ENCODE data around the gene GSTO1. TPM values are rescaled to one million over a fixed set of nuclear protein-coding genes. Genes with fewer than 3 reads are reported as not detected.

The GSTO1 gene
- total and polyA plus RNA-seq, 4 donors, result 137 to 349 (median 211) TPM

GRCh38 chr10:104293011-104293410 is 38.3 kb downstream of the GSTO1 start:
- no peaks in the 10 kb centered on the region for H3K9me3 ChIP-seq (ENCODE audit: control insufficient read depth in 4 of 4, low read length in 3 of 4)
- peaks cover 0 to 5% (median 2%) of the 10 kb centered on the region in 4 donors for H3K4me1 ChIP-seq (ENCODE audit: control insufficient read depth in 4 of 4, insufficient read depth in 4 of 4, low read length in 3 of 4)
- TF ChIP-seq GABPA (IDR thresholded peaks at IDR 0.05 in 1 of 2, conservative IDR thresholded peaks at IDR 0.05 in 1 of 2) (no peak), NR2F2 (IDR thresholded peaks at IDR 0.05) (peak; percentile 60), MAX (IDR thresholded peaks at IDR 0.05) (no peak), ZBTB33 (IDR thresholded peaks at IDR 0.05) (no peak), EGR1 (IDR thresholded peaks at IDR 0.05; ENCODE audit: low read depth in 2 of 2) (no peak), FOXA1 (IDR thresholded peaks at IDR 0.05) (no peak), JUND (IDR thresholded peaks at IDR 0.05) (no peak), YY1 (IDR thresholded peaks at IDR 0.05) (no peak)
- DNase-seq (ENCODE audit: low spot score), result no peak
- H3K27me3 ChIP-seq (ENCODE audit: control insufficient read depth in 4 of 4, insufficient read depth in 4 of 4, low read length in 3 of 4), result no peaks in the 10 kb centered on the region
- no peak overlapping the region for H3K4me3 ChIP-seq (ENCODE audit: low read depth in 1 of 3, low read length in 3 of 3)
- H3K36me3 ChIP-seq (ENCODE audit: control insufficient read depth in 4 of 4, insufficient read depth in 3 of 4, low read depth in 1 of 4, low read length in 3 of 4), result no peaks in the 10 kb centered on the region
- 66% methylated on average over 2 of the region's 2 CpGs for WGBS
- H3K9ac ChIP-seq (ENCODE audit: low read depth in 1 of 2, low read length in 2 of 2), result no peak overlapping the region
- no peak overlapping the region for H3K27ac ChIP-seq (ENCODE audit: low read depth in 1 of 2, low read length in 2 of 2)

GRCh38 chr10:104293781-104294321 is 39.2 kb downstream of the GSTO1 start:
- Histone ChIP-seq H3K4me3 (ENCODE audit: low read depth in 1 of 3, low read length in 3 of 3) (no peak overlapping the region), H3K36me3 (ENCODE audit: control insufficient read depth in 4 of 4, insufficient read depth in 3 of 4, low read depth in 1 of 4, low read length in 3 of 4) (no peaks in the 10 kb centered on the region), H3K9ac (ENCODE audit: low read depth in 1 of 2, low read length in 2 of 2) (no peak overlapping the region), H3K27ac (ENCODE audit: low read depth in 1 of 2, low read length in 2 of 2) (no peak overlapping the region), H3K9me3 (ENCODE audit: control insufficient read depth in 4 of 4, low read length in 3 of 4) (no peaks in the 10 kb centered on the region), H3K27me3 (ENCODE audit: control insufficient read depth in 4 of 4, insufficient read depth in 4 of 4, low read length in 3 of 4) (no peaks in the 10 kb centered on the region), H3K4me1 (ENCODE audit: control insufficient read depth in 4 of 4, insufficient read depth in 4 of 4, low read length in 3 of 4) (peaks cover 0 to 5% (median 2%) of the 10 kb centered on the region in 4 donors)
- TF ChIP-seq NR2F2 (IDR thresholded peaks at IDR 0.05), result peak; percentile 95
- TF ChIP-seq SP1 (IDR thresholded peaks at IDR 0.05), result peak; percentile 44
- TF ChIP-seq RXRA (IDR thresholded peaks at IDR 0.05), result peak in 1 of 2 donors; percentile 16
- no peak for TF ChIP-seq HNF4A (conservative IDR thresholded peaks at IDR 0.05)
- WGBS, result 79% methylated on average over 5 of the region's 5 CpGs
- DNase-seq (ENCODE audit: low spot score), result no peak

DNA sequence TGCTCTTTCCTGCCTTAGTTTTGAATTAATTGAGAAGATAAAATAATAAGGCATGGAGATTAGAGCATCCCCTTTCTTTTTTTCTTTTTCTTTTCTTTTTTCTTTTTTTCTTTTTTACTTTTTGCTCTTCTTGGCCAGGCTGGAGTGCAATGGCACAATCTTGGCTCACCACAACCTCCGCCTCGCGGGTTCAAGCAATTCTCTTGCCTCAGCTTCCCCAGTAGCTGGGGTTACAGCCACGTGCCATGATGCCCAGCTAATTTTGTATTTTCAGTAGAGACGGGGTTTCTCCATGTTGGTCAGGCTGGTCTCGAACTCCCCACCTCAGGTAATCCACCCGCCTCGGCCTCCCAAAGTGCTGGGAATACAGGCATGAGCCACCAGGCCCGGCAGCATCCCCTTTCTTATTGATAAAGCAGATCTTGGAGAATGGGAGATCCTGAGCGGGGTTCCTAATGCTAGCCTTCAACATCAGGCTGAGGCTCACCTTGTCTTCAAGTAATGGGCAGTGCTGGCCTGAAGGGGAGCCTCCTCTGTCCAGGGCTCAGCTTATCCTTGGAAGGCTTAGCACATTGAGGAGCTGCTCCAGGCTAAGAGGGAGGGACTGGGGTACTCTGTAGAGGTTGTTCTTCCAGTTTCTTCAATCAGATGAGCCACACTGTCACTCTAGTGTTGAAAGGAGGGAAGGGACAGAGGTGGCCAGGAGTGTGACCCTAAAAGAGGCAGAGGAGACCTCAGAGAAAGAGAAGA is 42.2 kb downstream of the GSTO1 start:
- 95% methylated on average over 10 of the region's 10 CpGs for WGBS
- no peak overlapping the region for H3K4me3 ChIP-seq (ENCODE audit: low read depth in 1 of 3, low read length in 3 of 3)
- no peak overlapping the region for H3K27ac ChIP-seq (ENCODE audit: low read depth in 1 of 2, low read length in 2 of 2)
- TF ChIP-seq HNF4A (conservative IDR thresholded peaks at IDR 0.05) (no peak), JUND (IDR thresholded peaks at IDR 0.05) (no peak), SP1 (IDR thresholded peaks at IDR 0.05) (no peak), YY1 (IDR thresholded peaks at IDR 0.05) (no peak), FOXA2 (IDR thresholded peaks at IDR 0.05) (no peak), RXRA (IDR thresholded peaks at IDR 0.05) (no peak), MAX (IDR thresholded peaks at IDR 0.05) (no peak), ZBTB33 (IDR thresholded peaks at IDR 0.05) (no peak), HNF4G (IDR thresholded peaks at IDR 0.05) (no peak)
- H3K9ac ChIP-seq (ENCODE audit: low read depth in 1 of 2, low read length in 2 of 2), result no peak overlapping the region
- no peaks in the 10 kb centered on the region for H3K36me3 ChIP-seq (ENCODE audit: control insufficient read depth in 4 of 4, insufficient read depth in 3 of 4, low read depth in 1 of 4, low read length in 3 of 4)
- DNase-seq (ENCODE audit: low spot score), result no peak
- H3K9me3 ChIP-seq (ENCODE audit: control insufficient read depth in 4 of 4, low read length in 3 of 4), result no peaks in the 10 kb centered on the region
- no peaks in the 10 kb centered on the region for H3K27me3 ChIP-seq (ENCODE audit: control insufficient read depth in 4 of 4, insufficient read depth in 4 of 4, low read length in 3 of 4)
- H3K4me1 ChIP-seq (ENCODE audit: control insufficient read depth in 4 of 4, insufficient read depth in 4 of 4, low read length in 3 of 4), result peaks cover 0 to 6% (median 3%) of the 10 kb centered on the region in 4 donors
